ENCODE data around the gene TBC1D17. TPM values are rescaled to one million over a fixed set of nuclear protein-coding genes. Genes with fewer than 3 reads are reported as not detected.

TBC1D17 gene
- total RNA-seq, 1 donor = 16.3 TPM

GRCh38 chr19:49861107-49861506 lies 16.4 kb upstream of the TBC1D17 start:
- TF ChIP-seq CTCF (IDR thresholded peaks at IDR 0.05; ENCODE audit: insufficient read depth, low read length) = no peak
- DNase-seq (ENCODE audit: low read depth) = no peak
- no peak overlapping the region for H3K4me3 ChIP-seq (ENCODE audit: low read depth, low read length)

- no peak overlapping the region for H3K4me3 ChIP-seq (ENCODE audit: low read depth, low read length)
- DNase-seq (ENCODE audit: low read depth) = no peak
- TF ChIP-seq CTCF (IDR thresholded peaks at IDR 0.05; ENCODE audit: insufficient read depth, low read length) = no peak
These were observed 15.7 kb upstream of the TBC1D17 start for GRCh38 chr19:49861541-49862378.

- TF ChIP-seq CTCF (IDR thresholded peaks at IDR 0.05; ENCODE audit: insufficient read depth, low read length) = peak; percentile 16
- H3K4me3 ChIP-seq (ENCODE audit: low read depth, low read length) = no peak overlapping the region
- no peak for DNase-seq (ENCODE audit: low read depth)
These were observed 14.9 kb upstream of the TBC1D17 start for GRCh38 chr19:49862391-49863253.

GRCh38 chr19:49863254-49863934 lies 14.1 kb upstream of the TBC1D17 start:
- no peak for TF ChIP-seq CTCF (IDR thresholded peaks at IDR 0.05; ENCODE audit: insufficient read depth, low read length)
- no peak for DNase-seq (ENCODE audit: low read depth)
- H3K4me3 ChIP-seq (ENCODE audit: low read depth, low read length) = no peak overlapping the region

GRCh38 chr19:49863935-49864320 lies 13.6 kb upstream of the TBC1D17 start:
- no peak overlapping the region for H3K4me3 ChIP-seq (ENCODE audit: low read depth, low read length)
- no peak for TF ChIP-seq CTCF (IDR thresholded peaks at IDR 0.05; ENCODE audit: insufficient read depth, low read length)
- DNase-seq (ENCODE audit: low read depth) = no peak

- DNase-seq (ENCODE audit: low read depth) = no peak
- H3K4me3 ChIP-seq (ENCODE audit: low read depth, low read length) = peak overlapping the region; percentile 25
- no peak for TF ChIP-seq CTCF (IDR thresholded peaks at IDR 0.05; ENCODE audit: insufficient read depth, low read length)
These were observed 12.6 kb upstream of the TBC1D17 start for GRCh38 chr19:49864890-49865289.

Data from fibroblast of the aortic adventitia (primary cell).